HG03439 (cell line): ENCODE results near the gene DGAT2.

Experiments used
- ATAC-seq: cut with Tn5 transposase; IDR thresholded peaks from one replicate; pipeline ENCODE4 v1.9.1; 2021; ENCODE audit warnings: mild to moderate bottlenecking, moderate library complexity; ENCODE audit not compliant: unreplicated experiment

DGAT2 gene

GRCh38 chr11:75822541-75822940, 54.0 kb downstream of the DGAT2 start:
- no peak for ATAC-seq

GRCh38 chr11:75823415-75823814, 54.8 kb downstream of the DGAT2 start:
- no peak for ATAC-seq

GRCh38 chr11:75823946-75824345, 55.4 kb downstream of the DGAT2 start:
- peak; percentile 7 for ATAC-seq

- ATAC-seq: no peak
Observed at GRCh38 chr11:75826461-75827230, 58.1 kb downstream of the DGAT2 start.

- ATAC-seq: no peak
Observed at GRCh38 chr11:75827562-75827961, 59.0 kb downstream of the DGAT2 start.

GRCh38 chr11:75831915-75832502, 63.4 kb downstream of the DGAT2 start:
- ATAC-seq: no peak

GRCh38 chr11:75834728-75835127, 66.2 kb downstream of the DGAT2 start:
- no peak for ATAC-seq

GRCh38 chr11:75836417-75836816, 67.8 kb downstream of the DGAT2 start:
- ATAC-seq: no peak

GRCh38 chr11:75839851-75840250, 71.3 kb downstream of the DGAT2 start:
- no peak for ATAC-seq

- ATAC-seq: no peak
Observed at GRCh38 chr11:75840522-75840921, 71.9 kb downstream of the DGAT2 start.

GRCh38 chr11:75841739-75842138, 73.2 kb downstream of the DGAT2 start:
- ATAC-seq: no peak

- ATAC-seq: no peak
Observed at GRCh38 chr11:75845324-75845723, 76.7 kb downstream of the DGAT2 start.

- no peak for ATAC-seq
Observed at GRCh38 chr11:75849894-75850293, 81.3 kb downstream of the DGAT2 start.

GRCh38 chr11:75850787-75851186, 82.2 kb downstream of the DGAT2 start:
- ATAC-seq: no peak
